HEK293 (cell line): ENCODE results near the gene DPM1.

Experiments
- MYNN ChIP-seq: fragments of 450-650 bp; formaldehyde crosslinking; IDR thresholded peaks from 2 replicates; pipeline ENCODE4 v1.5.1; 2016; ENCODE audit warnings: missing biosample characterization, missing genetic modification characterization, borderline replicate concordance
- ZNF155 ChIP-seq: fragments of 450-650 bp; formaldehyde crosslinking; IDR thresholded peaks from 2 replicates; pipeline ENCODE4 v1.5.1; 2016; ENCODE audit warnings: missing biosample characterization, missing genetic modification characterization
- ZNF175 ChIP-seq: fragments of 450-650 bp; formaldehyde crosslinking; IDR thresholded peaks from 2 replicates; pipeline ENCODE4 v1.5.1; 2016; ENCODE audit warnings: missing biosample characterization, missing genetic modification characterization
- ZNF292 ChIP-seq: fragments of 450-650 bp; formaldehyde crosslinking; IDR thresholded peaks from 2 replicates; pipeline ENCODE4 v1.5.1; 2016; ENCODE audit warnings: low read depth, missing biosample characterization, missing genetic modification characterization, borderline replicate concordance
- ZNF561 ChIP-seq: fragments of 450-650 bp; IDR thresholded peaks from 2 replicates; pipeline ENCODE4 v1.5.1; 2018; ENCODE audit warnings: missing biosample characterization, missing genetic modification characterization, borderline replicate concordance
- ZNF843 ChIP-seq: fragments of 450-650 bp; formaldehyde crosslinking; IDR thresholded peaks from 2 replicates; pipeline ENCODE4 v1.5.1; 2016; ENCODE audit warnings: missing biosample characterization, missing genetic modification characterization
- TF ChIP-seq, protein P1 (sequence below): fragments of 450-650 bp; formaldehyde crosslinking; IDR thresholded peaks from 2 replicates; pipeline ENCODE4 v1.5.1; 2016; ENCODE audit warnings: missing biosample characterization, missing genetic modification characterization
- TF ChIP-seq, protein P2 (sequence below): fragments of 450-650 bp; formaldehyde crosslinking; conservative IDR thresholded peaks from 2 replicates; pipeline ENCODE4 v1.5.1; 2016; ENCODE audit warnings: low read depth, missing biosample characterization, missing genetic modification characterization
- TF ChIP-seq, protein P3 (sequence below): fragments of 450-650 bp; formaldehyde crosslinking; IDR thresholded peaks from 2 replicates; pipeline ENCODE4 v1.5.1; 2017; ENCODE audit warnings: missing biosample characterization, missing genetic modification characterization
- TF ChIP-seq, protein P4 (sequence below): fragments of 450-650 bp; formaldehyde crosslinking; IDR thresholded peaks from 2 replicates; pipeline ENCODE4 v1.5.1; 2016; ENCODE audit warnings: missing biosample characterization, missing genetic modification characterization
- TF ChIP-seq, protein P5 (sequence below): fragments of 450-650 bp; formaldehyde crosslinking; IDR thresholded peaks from 2 replicates; pipeline ENCODE4 v1.5.1; 2016; ENCODE audit warnings: missing biosample characterization, missing genetic modification characterization
- TF ChIP-seq, protein P6 (sequence below): fragments of 450-650 bp; formaldehyde crosslinking; IDR thresholded peaks from 2 replicates; pipeline ENCODE4 v1.5.1; 2016; ENCODE audit warnings: missing biosample characterization, missing genetic modification characterization
- TF ChIP-seq, protein P7 (sequence below): fragments of 450-650 bp; formaldehyde crosslinking; conservative IDR thresholded peaks from 2 replicates; pipeline ENCODE4 v1.5.1; 2016; ENCODE audit warnings: low read depth, missing biosample characterization, missing genetic modification characterization
- TF ChIP-seq, protein P8 (sequence below): fragments of 450-650 bp; formaldehyde crosslinking; IDR thresholded peaks from 2 replicates; pipeline ENCODE4 v1.5.1; 2016; ENCODE audit warnings: missing biosample characterization, missing genetic modification characterization

DNA sequence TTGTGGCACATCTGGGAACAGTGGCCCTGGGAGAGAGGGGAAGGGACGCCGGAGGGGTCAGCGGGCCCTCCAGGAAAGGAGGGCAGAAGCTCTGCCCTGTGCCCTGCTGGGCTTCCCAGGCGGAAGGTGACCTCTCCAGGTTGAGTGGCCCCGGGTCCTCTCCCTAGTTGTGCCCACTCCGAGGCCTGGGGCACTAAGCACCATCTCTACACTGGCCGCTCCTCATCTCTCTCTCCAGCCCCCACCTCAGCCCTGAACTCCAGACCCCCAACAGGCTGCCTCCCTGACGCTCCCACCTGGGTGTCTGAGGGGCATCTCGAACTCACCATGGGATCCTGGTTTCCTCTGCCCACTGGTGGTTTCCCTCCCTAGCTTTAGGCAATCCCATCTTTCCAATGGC lies 46.4 kb upstream of the DPM1 start:
- TF ChIP-seq MYNN (tag by site-specific recombination) = no peak
- TF ChIP-seq, protein P1, sequence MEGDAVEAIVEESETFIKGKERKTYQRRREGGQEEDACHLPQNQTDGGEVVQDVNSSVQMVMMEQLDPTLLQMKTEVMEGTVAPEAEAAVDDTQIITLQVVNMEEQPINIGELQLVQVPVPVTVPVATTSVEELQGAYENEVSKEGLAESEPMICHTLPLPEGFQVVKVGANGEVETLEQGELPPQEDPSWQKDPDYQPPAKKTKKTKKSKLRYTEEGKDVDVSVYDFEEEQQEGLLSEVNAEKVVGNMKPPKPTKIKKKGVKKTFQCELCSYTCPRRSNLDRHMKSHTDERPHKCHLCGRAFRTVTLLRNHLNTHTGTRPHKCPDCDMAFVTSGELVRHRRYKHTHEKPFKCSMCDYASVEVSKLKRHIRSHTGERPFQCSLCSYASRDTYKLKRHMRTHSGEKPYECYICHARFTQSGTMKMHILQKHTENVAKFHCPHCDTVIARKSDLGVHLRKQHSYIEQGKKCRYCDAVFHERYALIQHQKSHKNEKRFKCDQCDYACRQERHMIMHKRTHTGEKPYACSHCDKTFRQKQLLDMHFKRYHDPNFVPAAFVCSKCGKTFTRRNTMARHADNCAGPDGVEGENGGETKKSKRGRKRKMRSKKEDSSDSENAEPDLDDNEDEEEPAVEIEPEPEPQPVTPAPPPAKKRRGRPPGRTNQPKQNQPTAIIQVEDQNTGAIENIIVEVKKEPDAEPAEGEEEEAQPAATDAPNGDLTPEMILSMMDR (tag by site-specific recombination) = no peak
- no peak for TF ChIP-seq ZNF561 (tag by site-specific recombination)
- TF ChIP-seq, protein P2, sequence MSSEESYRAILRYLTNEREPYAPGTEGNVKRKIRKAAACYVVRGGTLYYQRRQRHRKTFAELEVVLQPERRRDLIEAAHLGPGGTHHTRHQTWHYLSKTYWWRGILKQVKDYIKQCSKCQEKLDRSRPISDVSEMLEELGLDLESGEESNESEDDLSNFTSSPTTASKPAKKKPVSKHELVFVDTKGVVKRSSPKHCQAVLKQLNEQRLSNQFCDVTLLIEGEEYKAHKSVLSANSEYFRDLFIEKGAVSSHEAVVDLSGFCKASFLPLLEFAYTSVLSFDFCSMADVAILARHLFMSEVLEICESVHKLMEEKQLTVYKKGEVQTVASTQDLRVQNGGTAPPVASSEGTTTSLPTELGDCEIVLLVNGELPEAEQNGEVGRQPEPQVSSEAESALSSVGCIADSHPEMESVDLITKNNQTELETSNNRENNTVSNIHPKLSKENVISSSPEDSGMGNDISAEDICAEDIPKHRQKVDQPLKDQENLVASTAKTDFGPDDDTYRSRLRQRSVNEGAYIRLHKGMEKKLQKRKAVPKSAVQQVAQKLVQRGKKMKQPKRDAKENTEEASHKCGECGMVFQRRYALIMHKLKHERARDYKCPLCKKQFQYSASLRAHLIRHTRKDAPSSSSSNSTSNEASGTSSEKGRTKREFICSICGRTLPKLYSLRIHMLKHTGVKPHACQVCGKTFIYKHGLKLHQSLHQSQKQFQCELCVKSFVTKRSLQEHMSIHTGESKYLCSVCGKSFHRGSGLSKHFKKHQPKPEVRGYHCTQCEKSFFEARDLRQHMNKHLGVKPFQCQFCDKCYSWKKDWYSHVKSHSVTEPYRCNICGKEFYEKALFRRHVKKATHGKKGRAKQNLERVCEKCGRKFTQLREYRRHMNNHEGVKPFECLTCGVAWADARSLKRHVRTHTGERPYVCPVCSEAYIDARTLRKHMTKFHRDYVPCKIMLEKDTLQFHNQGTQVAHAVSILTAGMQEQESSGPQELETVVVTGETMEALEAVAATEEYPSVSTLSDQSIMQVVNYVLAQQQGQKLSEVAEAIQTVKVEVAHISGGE (tag by site-specific recombination) = no peak
- no peak for TF ChIP-seq ZNF843
- TF ChIP-seq, protein P3, sequence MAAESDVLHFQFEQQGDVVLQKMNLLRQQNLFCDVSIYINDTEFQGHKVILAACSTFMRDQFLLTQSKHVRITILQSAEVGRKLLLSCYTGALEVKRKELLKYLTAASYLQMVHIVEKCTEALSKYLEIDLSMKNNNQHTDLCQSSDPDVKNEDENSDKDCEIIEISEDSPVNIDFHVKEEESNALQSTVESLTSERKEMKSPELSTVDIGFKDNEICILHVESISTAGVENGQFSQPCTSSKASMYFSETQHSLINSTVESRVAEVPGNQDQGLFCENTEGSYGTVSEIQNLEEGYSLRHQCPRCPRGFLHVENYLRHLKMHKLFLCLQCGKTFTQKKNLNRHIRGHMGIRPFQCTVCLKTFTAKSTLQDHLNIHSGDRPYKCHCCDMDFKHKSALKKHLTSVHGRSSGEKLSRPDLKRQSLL (tag by site-specific recombination) = no peak
- no peak for TF ChIP-seq ZNF175 (tag by site-specific recombination)
- TF ChIP-seq, protein P4, sequence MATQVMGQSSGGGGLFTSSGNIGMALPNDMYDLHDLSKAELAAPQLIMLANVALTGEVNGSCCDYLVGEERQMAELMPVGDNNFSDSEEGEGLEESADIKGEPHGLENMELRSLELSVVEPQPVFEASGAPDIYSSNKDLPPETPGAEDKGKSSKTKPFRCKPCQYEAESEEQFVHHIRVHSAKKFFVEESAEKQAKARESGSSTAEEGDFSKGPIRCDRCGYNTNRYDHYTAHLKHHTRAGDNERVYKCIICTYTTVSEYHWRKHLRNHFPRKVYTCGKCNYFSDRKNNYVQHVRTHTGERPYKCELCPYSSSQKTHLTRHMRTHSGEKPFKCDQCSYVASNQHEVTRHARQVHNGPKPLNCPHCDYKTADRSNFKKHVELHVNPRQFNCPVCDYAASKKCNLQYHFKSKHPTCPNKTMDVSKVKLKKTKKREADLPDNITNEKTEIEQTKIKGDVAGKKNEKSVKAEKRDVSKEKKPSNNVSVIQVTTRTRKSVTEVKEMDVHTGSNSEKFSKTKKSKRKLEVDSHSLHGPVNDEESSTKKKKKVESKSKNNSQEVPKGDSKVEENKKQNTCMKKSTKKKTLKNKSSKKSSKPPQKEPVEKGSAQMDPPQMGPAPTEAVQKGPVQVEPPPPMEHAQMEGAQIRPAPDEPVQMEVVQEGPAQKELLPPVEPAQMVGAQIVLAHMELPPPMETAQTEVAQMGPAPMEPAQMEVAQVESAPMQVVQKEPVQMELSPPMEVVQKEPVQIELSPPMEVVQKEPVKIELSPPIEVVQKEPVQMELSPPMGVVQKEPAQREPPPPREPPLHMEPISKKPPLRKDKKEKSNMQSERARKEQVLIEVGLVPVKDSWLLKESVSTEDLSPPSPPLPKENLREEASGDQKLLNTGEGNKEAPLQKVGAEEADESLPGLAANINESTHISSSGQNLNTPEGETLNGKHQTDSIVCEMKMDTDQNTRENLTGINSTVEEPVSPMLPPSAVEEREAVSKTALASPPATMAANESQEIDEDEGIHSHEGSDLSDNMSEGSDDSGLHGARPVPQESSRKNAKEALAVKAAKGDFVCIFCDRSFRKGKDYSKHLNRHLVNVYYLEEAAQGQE (tag by site-specific recombination) = no peak
- TF ChIP-seq, protein P5, sequence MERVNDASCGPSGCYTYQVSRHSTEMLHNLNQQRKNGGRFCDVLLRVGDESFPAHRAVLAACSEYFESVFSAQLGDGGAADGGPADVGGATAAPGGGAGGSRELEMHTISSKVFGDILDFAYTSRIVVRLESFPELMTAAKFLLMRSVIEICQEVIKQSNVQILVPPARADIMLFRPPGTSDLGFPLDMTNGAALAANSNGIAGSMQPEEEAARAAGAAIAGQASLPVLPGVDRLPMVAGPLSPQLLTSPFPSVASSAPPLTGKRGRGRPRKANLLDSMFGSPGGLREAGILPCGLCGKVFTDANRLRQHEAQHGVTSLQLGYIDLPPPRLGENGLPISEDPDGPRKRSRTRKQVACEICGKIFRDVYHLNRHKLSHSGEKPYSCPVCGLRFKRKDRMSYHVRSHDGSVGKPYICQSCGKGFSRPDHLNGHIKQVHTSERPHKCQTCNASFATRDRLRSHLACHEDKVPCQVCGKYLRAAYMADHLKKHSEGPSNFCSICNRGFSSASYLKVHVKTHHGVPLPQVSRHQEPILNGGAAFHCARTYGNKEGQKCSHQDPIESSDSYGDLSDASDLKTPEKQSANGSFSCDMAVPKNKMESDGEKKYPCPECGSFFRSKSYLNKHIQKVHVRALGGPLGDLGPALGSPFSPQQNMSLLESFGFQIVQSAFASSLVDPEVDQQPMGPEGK (tag by site-specific recombination) = no peak
- no peak for TF ChIP-seq ZNF292
- TF ChIP-seq, protein P6, sequence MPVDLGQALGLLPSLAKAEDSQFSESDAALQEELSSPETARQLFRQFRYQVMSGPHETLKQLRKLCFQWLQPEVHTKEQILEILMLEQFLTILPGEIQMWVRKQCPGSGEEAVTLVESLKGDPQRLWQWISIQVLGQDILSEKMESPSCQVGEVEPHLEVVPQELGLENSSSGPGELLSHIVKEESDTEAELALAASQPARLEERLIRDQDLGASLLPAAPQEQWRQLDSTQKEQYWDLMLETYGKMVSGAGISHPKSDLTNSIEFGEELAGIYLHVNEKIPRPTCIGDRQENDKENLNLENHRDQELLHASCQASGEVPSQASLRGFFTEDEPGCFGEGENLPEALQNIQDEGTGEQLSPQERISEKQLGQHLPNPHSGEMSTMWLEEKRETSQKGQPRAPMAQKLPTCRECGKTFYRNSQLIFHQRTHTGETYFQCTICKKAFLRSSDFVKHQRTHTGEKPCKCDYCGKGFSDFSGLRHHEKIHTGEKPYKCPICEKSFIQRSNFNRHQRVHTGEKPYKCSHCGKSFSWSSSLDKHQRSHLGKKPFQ (tag by site-specific recombination) = no peak
- TF ChIP-seq, protein P7, sequence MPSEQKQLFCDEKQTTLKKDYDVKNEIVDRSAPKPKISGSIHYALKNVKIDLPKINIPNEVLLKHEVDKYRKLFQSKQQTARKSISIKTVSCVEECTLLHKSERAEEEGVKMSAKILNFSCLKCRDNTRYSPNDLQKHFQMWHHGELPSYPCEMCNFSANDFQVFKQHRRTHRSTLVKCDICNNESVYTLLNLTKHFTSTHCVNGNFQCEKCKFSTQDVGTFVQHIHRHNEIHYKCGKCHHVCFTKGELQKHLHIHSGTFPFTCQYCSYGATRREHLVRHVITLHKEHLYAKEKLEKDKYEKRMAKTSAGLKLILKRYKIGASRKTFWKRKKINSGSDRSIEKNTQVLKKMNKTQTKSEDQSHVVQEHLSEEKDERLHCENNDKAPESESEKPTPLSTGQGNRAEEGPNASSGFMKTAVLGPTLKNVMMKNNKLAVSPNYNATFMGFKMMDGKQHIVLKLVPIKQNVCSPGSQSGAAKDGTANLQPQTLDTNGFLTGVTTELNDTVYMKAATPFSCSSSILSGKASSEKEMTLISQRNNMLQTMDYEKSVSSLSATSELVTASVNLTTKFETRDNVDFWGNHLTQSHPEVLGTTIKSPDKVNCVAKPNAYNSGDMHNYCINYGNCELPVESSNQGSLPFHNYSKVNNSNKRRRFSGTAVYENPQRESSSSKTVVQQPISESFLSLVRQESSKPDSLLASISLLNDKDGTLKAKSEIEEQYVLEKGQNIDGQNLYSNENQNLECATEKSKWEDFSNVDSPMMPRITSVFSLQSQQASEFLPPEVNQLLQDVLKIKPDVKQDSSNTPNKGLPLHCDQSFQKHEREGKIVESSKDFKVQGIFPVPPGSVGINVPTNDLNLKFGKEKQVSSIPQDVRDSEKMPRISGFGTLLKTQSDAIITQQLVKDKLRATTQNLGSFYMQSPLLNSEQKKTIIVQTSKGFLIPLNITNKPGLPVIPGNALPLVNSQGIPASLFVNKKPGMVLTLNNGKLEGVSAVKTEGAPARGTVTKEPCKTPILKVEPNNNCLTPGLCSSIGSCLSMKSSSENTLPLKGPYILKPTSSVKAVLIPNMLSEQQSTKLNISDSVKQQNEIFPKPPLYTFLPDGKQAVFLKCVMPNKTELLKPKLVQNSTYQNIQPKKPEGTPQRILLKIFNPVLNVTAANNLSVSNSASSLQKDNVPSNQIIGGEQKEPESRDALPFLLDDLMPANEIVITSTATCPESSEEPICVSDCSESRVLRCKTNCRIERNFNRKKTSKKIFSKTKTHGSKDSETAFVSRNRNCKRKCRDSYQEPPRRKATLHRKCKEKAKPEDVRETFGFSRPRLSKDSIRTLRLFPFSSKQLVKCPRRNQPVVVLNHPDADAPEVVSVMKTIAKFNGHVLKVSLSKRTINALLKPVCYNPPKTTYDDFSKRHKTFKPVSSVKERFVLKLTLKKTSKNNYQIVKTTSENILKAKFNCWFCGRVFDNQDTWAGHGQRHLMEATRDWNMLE (tag by site-specific recombination) = no peak
- no peak for TF ChIP-seq ZNF155 (tag by site-specific recombination)
- TF ChIP-seq, protein P8, sequence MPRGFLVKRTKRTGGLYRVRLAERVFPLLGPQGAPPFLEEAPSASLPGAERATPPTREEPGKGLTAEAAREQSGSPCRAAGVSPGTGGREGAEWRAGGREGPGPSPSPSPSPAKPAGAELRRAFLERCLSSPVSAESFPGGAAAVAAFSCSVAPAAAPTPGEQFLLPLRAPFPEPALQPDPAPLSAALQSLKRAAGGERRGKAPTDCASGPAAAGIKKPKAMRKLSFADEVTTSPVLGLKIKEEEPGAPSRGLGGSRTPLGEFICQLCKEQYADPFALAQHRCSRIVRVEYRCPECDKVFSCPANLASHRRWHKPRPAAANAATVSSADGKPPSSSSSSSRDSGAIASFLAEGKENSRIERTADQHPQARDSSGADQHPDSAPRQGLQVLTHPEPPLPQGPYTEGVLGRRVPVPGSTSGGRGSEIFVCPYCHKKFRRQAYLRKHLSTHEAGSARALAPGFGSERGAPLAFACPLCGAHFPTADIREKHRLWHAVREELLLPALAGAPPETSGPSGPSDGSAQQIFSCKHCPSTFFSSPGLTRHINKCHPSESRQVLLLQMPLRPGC (tag by site-specific recombination) = no peak
